ENCODE measurements around the gene CHADL. TPM values are rescaled to one million over a fixed set of nuclear protein-coding genes. Genes with fewer than 3 reads are reported as not detected.

Gene CHADL
- total and polyA plus RNA-seq, 10 of the 15 experiments (the other 5 are each of a cell fraction or from before 2014, with no cell fraction given): 0.24 TPM; not detected in 9

DNA sequence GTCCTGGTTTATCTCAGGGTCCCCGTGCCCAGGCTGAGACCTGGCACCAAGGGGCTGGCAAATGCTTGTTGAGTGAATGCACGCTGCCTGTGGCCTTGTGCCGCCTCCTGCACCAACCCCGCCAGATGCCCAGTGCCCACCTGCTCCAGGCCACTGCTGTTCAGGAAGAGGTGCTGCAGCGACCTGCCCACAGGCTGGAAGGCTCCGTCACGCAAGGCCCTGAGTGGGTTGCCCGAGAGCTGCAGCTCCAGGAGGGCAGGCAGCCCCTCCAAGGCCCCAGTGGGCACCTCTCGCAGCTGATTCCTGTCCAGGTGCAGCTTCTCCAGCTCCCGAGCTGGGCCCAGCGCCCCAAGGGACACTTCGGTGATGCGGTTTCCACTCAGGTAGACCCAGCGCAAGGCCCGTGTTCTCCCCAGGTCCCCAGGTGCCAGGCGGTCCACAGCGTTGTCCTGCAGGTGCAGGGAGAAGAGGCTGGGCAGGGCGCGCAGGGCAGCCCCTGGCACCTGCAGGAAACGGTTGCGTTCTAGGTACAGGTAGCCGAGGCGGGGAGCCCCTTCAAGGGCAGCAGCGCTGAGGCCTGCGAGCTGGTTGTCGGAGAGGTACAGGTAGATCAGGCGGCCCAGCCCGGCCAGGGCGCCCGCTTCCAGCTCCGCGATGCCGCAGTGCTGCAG lies 3.6 kb downstream of the CHADL start:
- DNase-seq (ENCODE audit: low read depth, low spot score): no peak
- Histone ChIP-seq H3K27me3 (replicated peaks in 1 of 2; ENCODE audit: control insufficient read depth in 2 of 2, insufficient read depth in 2 of 2, low read length in 1 of 2) (no peaks in the 10 kb centered on the region; a peak in 1 of 4 replicates), H2AFZ (ENCODE audit: control insufficient read depth, low read depth, low read length) (peak overlapping the region; percentile 81), H3K4me1 (ENCODE audit: control insufficient read depth, insufficient read depth, low read length) (peaks cover 3% of the 10 kb centered on the region; the same call in 1 of the 2 replicates), H3K36me3 (ENCODE audit: control insufficient read depth in 2 of 2, insufficient read depth in 2 of 2, low read length in 1 of 2) (no peaks in the 10 kb centered on the region), H3K9me3 (replicated peaks; ENCODE audit: control insufficient read depth, insufficient read depth, low read length) (no peaks in the 10 kb centered on the region), H3K4me2 (ENCODE audit: control insufficient read depth, insufficient read depth) (peak overlapping the region; percentile 84), H4K20me1 (ENCODE audit: control insufficient read depth, insufficient read depth) (no peaks in the 10 kb centered on the region), H3K27ac (ENCODE audit: control insufficient read depth, insufficient read depth) (no peak overlapping the region), H3K9ac (ENCODE audit: control insufficient read depth, insufficient read depth, low read length) (peak overlapping the region; percentile 27; the same call in 1 of the 2 replicates), H3K79me2 (ENCODE audit: control insufficient read depth, insufficient read depth, low read length) (no peaks in the 10 kb centered on the region), H3K4me3 (peak overlapping the region; percentile 47; the same call in 1 of the 2 replicates)
- SMC1A ChIA-PET (ENCODE audit: uncharacterized antibody, unreplicated experiment): interaction anchor here (0.6 to 6.0 kb wide), 6 partner anchors 20 to 315 kb away, joined by 3 to 73 read pairs (median 4); partner anchors contain the start of gene RBX1
- CTCF ChIA-PET: interaction anchor here (0.6 to 5.6 kb wide), 27 partner anchors 7 to 384 kb away, joined by 3 to 136 read pairs (median 3); partner anchors contain the start of gene RANGAP1
- ATAC-seq: no peak
- intact Hi-C loops (cut with micrococcal nuclease; ENCODE audit: unreplicated experiment): loop anchor here (2.0 kb wide), 1 partner anchor 314 kb away; no protein-coding TSS in a partner anchor
- BruUV-seq (replicated peaks): no TSS peak
- WGBS (ENCODE audit: insufficient coverage, insufficient replicate concordance, low lambda C conversion rate, missing lambda C conversion rate): 13% methylated on average over 31 of the region's 33 CpGs
- RAD21 ChIA-PET (ENCODE audit: unreplicated experiment): interaction anchor here (0.6 to 3.2 kb wide), 20 partner anchors 43 to 890 kb away, joined by 3 to 101 read pairs (median 4); partner anchors contain the start of genes RANGAP1 and ZC3H7B
- in situ Hi-C loops (cut with MboI): no loop called here
- no peak for FAIRE-seq
- POLR2A ChIA-PET: interaction anchor here (0.8 to 0.9 kb wide), 2 partner anchors 34 to 314 kb away, joined by 3 to 5 read pairs; no protein-coding TSS in a partner anchor
- TF ChIP-seq NFYB (IDR thresholded peaks at IDR 0.05; ENCODE audit: insufficient read depth, low read depth, low read length) (no peak), ZBTB40 (IDR thresholded peaks at IDR 0.05; ENCODE audit: borderline replicate concordance) (no peak), CREB1 (IDR thresholded peaks at IDR 0.05; ENCODE audit: low read depth) (no peak), SUZ12 (IDR thresholded peaks at IDR 0.05; ENCODE audit: unreplicated experiment) (no peak), BACH1 (IDR thresholded peaks at IDR 0.05; ENCODE audit: borderline replicate concordance) (no peak), HDAC6 (IDR thresholded peaks at IDR 0.05; ENCODE audit: unreplicated experiment) (no peak), SIN3A (IDR thresholded peaks at IDR 0.05; ENCODE audit: low read depth, low read length) (no peak), ZBED1 (IDR thresholded peaks at IDR 0.05; ENCODE audit: borderline replicate concordance) (no peak), ASH2L (IDR thresholded peaks at IDR 0.05; ENCODE audit: borderline replicate concordance, low read depth) (no peak), NR2C1 (IDR thresholded peaks at IDR 0.05) (no peak), BCL11A (IDR thresholded peaks at IDR 0.05; ENCODE audit: low read depth, low read length) (no peak), PML (IDR thresholded peaks at IDR 0.05; ENCODE audit: low read length) (no peak)
- TF ChIP-seq, protein P1, sequence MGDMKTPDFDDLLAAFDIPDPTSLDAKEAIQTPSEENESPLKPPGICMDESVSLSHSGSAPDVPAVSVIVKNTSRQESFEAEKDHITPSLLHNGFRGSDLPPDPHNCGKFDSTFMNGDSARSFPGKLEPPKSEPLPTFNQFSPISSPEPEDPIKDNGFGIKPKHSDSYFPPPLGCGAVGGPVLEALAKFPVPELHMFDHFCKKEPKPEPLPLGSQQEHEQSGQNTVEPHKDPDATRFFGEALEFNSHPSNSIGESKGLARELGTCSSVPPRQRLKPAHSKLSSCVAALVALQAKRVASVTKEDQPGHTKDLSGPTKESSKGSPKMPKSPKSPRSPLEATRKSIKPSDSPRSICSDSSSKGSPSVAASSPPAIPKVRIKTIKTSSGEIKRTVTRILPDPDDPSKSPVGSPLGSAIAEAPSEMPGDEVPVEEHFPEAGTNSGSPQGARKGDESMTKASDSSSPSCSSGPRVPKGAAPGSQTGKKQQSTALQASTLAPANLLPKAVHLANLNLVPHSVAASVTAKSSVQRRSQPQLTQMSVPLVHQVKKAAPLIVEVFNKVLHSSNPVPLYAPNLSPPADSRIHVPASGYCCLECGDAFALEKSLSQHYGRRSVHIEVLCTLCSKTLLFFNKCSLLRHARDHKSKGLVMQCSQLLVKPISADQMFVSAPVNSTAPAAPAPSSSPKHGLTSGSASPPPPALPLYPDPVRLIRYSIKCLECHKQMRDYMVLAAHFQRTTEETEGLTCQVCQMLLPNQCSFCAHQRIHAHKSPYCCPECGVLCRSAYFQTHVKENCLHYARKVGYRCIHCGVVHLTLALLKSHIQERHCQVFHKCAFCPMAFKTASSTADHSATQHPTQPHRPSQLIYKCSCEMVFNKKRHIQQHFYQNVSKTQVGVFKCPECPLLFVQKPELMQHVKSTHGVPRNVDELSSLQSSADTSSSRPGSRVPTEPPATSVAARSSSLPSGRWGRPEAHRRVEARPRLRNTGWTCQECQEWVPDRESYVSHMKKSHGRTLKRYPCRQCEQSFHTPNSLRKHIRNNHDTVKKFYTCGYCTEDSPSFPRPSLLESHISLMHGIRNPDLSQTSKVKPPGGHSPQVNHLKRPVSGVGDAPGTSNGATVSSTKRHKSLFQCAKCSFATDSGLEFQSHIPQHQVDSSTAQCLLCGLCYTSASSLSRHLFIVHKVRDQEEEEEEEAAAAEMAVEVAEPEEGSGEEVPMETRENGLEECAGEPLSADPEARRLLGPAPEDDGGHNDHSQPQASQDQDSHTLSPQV (IDR thresholded peaks at IDR 0.05): no peak
- TF ChIP-seq, protein P2, sequence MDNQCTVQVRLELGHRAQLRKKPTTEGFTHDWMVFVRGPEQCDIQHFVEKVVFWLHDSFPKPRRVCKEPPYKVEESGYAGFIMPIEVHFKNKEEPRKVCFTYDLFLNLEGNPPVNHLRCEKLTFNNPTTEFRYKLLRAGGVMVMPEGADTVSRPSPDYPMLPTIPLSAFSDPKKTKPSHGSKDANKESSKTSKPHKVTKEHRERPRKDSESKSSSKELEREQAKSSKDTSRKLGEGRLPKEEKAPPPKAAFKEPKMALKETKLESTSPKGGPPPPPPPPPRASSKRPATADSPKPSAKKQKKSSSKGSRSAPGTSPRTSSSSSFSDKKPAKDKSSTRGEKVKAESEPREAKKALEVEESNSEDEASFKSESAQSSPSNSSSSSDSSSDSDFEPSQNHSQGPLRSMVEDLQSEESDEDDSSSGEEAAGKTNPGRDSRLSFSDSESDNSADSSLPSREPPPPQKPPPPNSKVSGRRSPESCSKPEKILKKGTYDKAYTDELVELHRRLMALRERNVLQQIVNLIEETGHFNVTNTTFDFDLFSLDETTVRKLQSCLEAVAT (IDR thresholded peaks at IDR 0.05): no peak
